Activated CD4-positive, alpha-beta T cell treated with anti-CD3 and anti-CD28 coated beads, Interleukin-2, amount 10 ng/mL, durations not matched to agents 24 days and 14 days (primary cell): ENCODE results near the gene TUBB1. TPM values are rescaled to one million over a fixed set of nuclear protein-coding genes. Genes with fewer than 3 reads are reported as not detected.

ENCODE experiments used
- DNase-seq: peaks from one replicate; pipeline ENCODE4 v3.0.0; 2022
- H3K27ac Mint-ChIP-seq: one replicate; pipeline ENCODE4 v1.8.0; 2022; ENCODE audit warnings: mild to moderate bottlenecking, mixed read lengths
- H3K27me3 Mint-ChIP-seq: one replicate; pipeline ENCODE4 v1.8.0; 2022; ENCODE audit warnings: mixed read lengths
- H3K36me3 Mint-ChIP-seq: one replicate; pipeline ENCODE4 v1.8.0; 2022; ENCODE audit warnings: low read depth, mild to moderate bottlenecking, mixed read lengths
- H3K4me1 Mint-ChIP-seq: one replicate; pipeline ENCODE4 v1.8.0; 2021; ENCODE audit warnings: mixed read lengths
- H3K4me3 Mint-ChIP-seq: one replicate; pipeline ENCODE4 v1.8.0; 2022; ENCODE audit warnings: mild to moderate bottlenecking, moderate library complexity, mixed read lengths
- H3K9me3 Mint-ChIP-seq: one replicate; pipeline ENCODE4 v1.8.0; 2021; ENCODE audit warnings: mixed read lengths
- intact Hi-C: fragments of 100-400 bp; cut with micrococcal nuclease; formaldehyde crosslinking; loops from one replicate; pipeline ENCODE4 v1.15.1; 2023
- total RNA-seq: library from RNA; stranded (reverse); gene quantifications from 2 replicates; pipeline ENCODE4 v1.2.3, GENCODE V29; 2022

Gene TUBB1
- total RNA-seq, 1 donor from 2014 or later = not detected

DNA sequence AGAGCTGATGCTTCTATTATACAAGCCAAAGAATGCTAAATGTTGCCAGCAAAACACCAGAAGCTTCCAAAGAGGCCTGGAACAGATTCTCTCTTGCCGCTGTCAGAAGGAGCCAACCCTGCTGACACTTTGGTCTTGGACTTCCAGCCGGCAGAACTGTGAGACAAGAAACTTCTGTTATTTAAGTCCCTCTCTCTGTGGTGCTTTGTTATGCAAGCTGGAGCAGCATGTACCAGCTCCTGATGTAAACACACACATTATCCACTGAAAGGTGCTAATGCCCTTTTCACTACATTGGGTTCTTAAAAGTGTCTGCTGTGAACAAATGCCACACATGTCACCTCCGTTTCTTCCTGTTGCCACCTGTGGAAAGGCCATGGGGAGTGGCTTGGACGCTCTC lies 49.3 kb downstream of the TUBB1 start:
- Mint-ChIP-seq H3K36me3 (no peaks in the 10 kb centered on the region), H3K27me3 (peaks cover 43% of the 10 kb centered on the region), H3K4me3 (no peak overlapping the region), H3K4me1 (peaks cover 3% of the 10 kb centered on the region), H3K9me3 (no peaks in the 10 kb centered on the region), H3K27ac (no peak overlapping the region)
- DNase-seq = no peak
- intact Hi-C loops = no loop called here

DNA sequence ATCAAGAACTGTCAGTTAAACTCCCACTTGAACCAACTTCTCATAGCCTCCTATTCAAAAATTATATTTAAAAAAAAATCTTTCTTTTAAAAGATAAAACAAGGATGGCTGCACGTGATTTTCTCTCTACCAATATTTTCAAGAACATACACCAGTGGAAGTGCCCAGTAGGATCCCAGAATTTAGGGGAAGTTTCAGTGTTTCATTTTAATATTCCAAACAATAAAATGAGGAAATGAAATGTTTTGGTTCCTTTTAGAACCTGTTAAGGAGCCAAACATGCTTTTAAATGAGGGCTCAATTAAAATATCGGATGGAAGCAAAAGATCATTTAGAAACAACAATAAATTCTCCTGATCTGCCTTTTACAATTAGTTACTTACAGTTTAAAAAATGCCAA lies 49.8 kb downstream of the TUBB1 start:
- DNase-seq = no peak
- H3K4me1 Mint-ChIP-seq = peaks cover 3% of the 10 kb centered on the region
- no peaks in the 10 kb centered on the region for H3K9me3 Mint-ChIP-seq
- no peak overlapping the region for H3K27ac Mint-ChIP-seq
- no peak overlapping the region for H3K4me3 Mint-ChIP-seq
- intact Hi-C loops = no loop called here
- H3K27me3 Mint-ChIP-seq = peaks cover 43% of the 10 kb centered on the region
- H3K36me3 Mint-ChIP-seq = no peaks in the 10 kb centered on the region

DNA sequence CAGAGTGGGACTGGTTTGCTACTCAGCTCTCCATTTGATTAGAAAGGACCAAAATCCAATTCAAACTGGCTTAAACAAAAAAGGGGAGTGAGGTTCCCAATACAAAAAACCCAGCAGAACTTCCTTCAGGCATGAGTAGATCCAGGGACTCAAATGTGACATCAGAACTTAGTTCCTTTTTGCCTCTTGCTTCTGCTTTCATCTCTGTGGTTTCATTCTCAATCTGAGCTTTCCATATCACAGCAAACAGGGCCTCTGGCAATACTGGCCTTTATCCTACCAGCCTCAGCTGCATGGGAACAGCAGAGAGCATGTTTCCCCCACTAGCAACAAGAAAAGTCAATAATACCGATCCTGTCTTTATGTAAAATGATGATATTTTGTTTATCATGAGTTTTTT lies 52.0 kb downstream of the TUBB1 start:
- intact Hi-C loops = no loop called here

DNA sequence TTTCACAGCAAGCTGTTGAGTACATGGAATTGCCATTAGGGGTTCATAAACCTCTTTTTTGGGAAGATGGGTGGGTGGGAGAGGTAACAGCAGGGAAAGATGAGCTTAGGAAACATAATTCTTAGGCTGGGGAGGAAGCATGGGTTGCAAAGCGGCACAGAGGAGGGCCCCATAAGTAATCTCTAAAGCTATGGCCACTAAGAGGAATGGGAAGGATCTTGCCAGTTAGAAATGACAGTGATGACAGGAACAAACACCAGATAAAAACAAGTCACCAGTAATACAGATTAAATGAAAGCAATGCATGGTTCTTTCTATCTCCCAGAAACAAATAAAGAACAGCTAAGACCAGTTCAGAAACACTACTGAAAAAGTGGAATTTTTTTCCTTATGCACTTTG lies 54.4 kb downstream of the TUBB1 start:
- H3K36me3 Mint-ChIP-seq = no peaks in the 10 kb centered on the region
- H3K27ac Mint-ChIP-seq = no peak overlapping the region
- H3K9me3 Mint-ChIP-seq = no peaks in the 10 kb centered on the region
- H3K4me3 Mint-ChIP-seq = no peak overlapping the region
- H3K27me3 Mint-ChIP-seq = peaks cover 41% of the 10 kb centered on the region
- intact Hi-C loops = no loop called here
- H3K4me1 Mint-ChIP-seq = peaks cover 24% of the 10 kb centered on the region
- DNase-seq = no peak

More for the DNA sequence above, 52.0 kb downstream of the TUBB1 start:
- DNase-seq = no peak
- peaks cover 50% of the 10 kb centered on the region for H3K27me3 Mint-ChIP-seq
- no peaks in the 10 kb centered on the region for H3K9me3 Mint-ChIP-seq
- no peak overlapping the region for H3K27ac Mint-ChIP-seq
- H3K4me1 Mint-ChIP-seq = peaks cover 17% of the 10 kb centered on the region
- H3K36me3 Mint-ChIP-seq = no peaks in the 10 kb centered on the region
- no peak overlapping the region for H3K4me3 Mint-ChIP-seq

DNA sequence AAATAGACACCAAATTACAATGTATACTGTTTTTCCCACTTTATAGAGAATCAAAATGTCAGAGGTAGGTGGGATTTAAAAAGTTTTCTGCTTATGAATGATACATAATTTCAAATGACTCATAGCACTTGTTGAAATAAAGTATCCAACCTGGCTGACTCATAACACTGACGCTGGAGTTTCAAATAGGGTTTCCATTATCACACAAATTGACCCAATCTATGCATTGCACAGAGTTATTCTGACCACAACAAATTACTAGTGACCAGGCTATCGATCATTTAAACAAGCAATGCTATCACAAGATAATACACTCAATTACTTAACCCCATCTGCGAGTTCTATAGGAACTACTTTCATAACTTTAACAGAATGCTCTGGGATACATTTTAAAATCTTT lies 55.2 kb downstream of the TUBB1 start:
- H3K36me3 Mint-ChIP-seq = no peaks in the 10 kb centered on the region
- intact Hi-C loops = loop anchor here (2.0 kb wide), 1 partner anchor 26 kb away; no protein-coding TSS in a partner anchor
- H3K4me3 Mint-ChIP-seq = no peak overlapping the region
- H3K27ac Mint-ChIP-seq = no peak overlapping the region
- H3K4me1 Mint-ChIP-seq = peaks cover 24% of the 10 kb centered on the region
- DNase-seq = no peak
- peaks cover 36% of the 10 kb centered on the region for H3K27me3 Mint-ChIP-seq
- no peaks in the 10 kb centered on the region for H3K9me3 Mint-ChIP-seq

DNA sequence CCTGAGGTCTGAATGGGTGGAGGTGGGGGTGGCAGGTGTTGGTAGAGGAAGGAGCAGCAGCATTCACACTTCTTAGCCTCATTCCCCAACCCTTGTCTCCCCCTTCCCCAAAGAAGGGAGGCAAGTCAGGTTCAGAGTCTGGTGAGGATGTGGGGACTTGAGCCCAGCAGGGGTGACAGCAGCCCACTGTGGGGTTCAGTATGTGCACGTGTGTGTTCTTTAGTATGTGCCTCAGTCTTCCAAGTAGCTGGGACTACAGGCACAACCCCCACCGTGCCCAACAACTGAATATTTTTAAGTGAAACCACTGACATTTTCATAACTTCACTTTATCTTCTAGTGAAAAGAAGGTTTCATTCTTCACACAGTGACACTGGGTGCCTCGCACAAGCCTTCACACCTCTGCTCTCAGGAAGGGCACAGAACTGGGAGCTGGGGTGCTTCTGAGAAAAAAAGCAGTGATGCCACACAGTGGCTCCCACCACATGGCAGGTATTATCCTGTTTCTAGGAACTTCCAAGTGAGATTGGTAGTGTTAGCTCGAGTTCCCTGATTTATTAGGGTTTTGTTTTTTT lies 56.8 kb downstream of the TUBB1 start:
- Mint-ChIP-seq H3K27me3 (peaks cover 26% of the 10 kb centered on the region), H3K27ac (no peak overlapping the region), H3K36me3 (no peaks in the 10 kb centered on the region)

More for the DNA sequence above, 56.8 kb downstream of the TUBB1 start:
- Mint-ChIP-seq H3K4me1 (peaks cover 24% of the 10 kb centered on the region), H3K4me3 (no peak overlapping the region), H3K9me3 (no peaks in the 10 kb centered on the region)
- intact Hi-C loops = loop anchor here (2.0 kb wide), 1 partner anchor 27 kb away; no protein-coding TSS in a partner anchor
- no peak for DNase-seq

Other genes starting within 250 kb of the TUBB1 start
- gene GNAS-AS1, start 168.5 kb upstream of the TUBB1 start, total RNA-seq = 0.64 and 1.6 TPM in 2 replicates
- gene GNAS, start 166.7 kb upstream of the TUBB1 start, total RNA-seq = 500 and 523 TPM in 2 replicates
- 119 and 120 TPM in 2 replicates for gene NELFCD, start 38.2 kb upstream of the TUBB1 start, total RNA-seq
- 48.1 and 51.1 TPM in 2 replicates for gene CTSZ, start 12.2 kb upstream of the TUBB1 start, total RNA-seq
- 69.9 and 70.9 TPM in 2 replicates for gene ATP5F1E, start 12.9 kb downstream of the TUBB1 start, total RNA-seq
- 119 and 123 TPM in 2 replicates for gene PRELID3B, start 23.4 kb downstream of the TUBB1 start, total RNA-seq
- gene ZNF831, start 144.4 kb downstream of the TUBB1 start, total RNA-seq = 3.1 and 3.4 TPM in 2 replicates